ENCODE data around the gene SMIM8.

GRCh38 chr6:87346700-87347099 lies 24.3 kb downstream of the SMIM8 start:
- TF ChIP-seq REST (IDR thresholded peaks at IDR 0.05; ENCODE audit: unreplicated experiment) (no peak), CTCF (conservative IDR thresholded peaks at IDR 0.05; ENCODE audit: low read depth in 2 of 2) (no peak), EZH2 (IDR thresholded peaks at IDR 0.05; ENCODE audit: low read depth, unreplicated experiment) (no peak), POLR2AphosphoS5 (IDR thresholded peaks at IDR 0.05; ENCODE audit: low read depth) (no peak), EZH2phosphoT487 (IDR thresholded peaks at IDR 0.05; ENCODE audit: unreplicated experiment) (no peak), ETS1 (IDR thresholded peaks at IDR 0.05) (no peak)

Data from GM23338 (cell line).